ENCODE measurements around the gene ARL8A.
"Not testable (repeated sequence)": the region's sequence is repeated elsewhere in the genome, so short reads cannot be mapped to it uniquely, and the experiment has no call there.

The ARL8A gene

DNA sequence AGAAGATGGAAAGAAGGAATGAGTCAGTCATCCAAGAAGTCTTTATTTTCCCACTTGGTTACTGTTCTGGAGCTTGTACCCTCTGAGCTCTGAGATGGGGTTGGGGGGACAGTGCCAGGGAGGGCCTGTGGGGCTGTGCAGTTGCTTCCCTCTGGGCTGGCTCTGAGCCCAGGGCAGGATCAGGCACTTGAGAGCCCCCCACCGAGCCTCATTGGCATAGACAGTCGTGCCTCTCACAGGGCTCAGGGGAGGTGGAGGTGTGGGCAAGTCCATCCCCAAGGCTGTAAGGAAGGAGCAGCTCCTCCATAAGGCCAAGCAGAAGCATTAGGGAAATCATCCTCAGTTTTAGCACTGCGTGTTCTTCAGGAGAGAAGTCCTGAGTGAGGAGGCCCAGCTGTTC lies 2.5 kb upstream of the ARL8A start:
- H3K4me3 ChIP-seq (ENCODE audit: low read depth, low read length) = no peak overlapping the region
- TF ChIP-seq, protein P1, sequence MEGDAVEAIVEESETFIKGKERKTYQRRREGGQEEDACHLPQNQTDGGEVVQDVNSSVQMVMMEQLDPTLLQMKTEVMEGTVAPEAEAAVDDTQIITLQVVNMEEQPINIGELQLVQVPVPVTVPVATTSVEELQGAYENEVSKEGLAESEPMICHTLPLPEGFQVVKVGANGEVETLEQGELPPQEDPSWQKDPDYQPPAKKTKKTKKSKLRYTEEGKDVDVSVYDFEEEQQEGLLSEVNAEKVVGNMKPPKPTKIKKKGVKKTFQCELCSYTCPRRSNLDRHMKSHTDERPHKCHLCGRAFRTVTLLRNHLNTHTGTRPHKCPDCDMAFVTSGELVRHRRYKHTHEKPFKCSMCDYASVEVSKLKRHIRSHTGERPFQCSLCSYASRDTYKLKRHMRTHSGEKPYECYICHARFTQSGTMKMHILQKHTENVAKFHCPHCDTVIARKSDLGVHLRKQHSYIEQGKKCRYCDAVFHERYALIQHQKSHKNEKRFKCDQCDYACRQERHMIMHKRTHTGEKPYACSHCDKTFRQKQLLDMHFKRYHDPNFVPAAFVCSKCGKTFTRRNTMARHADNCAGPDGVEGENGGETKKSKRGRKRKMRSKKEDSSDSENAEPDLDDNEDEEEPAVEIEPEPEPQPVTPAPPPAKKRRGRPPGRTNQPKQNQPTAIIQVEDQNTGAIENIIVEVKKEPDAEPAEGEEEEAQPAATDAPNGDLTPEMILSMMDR (IDR thresholded peaks at IDR 0.05; ENCODE audit: low read depth, low read length) = no peak

DNA sequence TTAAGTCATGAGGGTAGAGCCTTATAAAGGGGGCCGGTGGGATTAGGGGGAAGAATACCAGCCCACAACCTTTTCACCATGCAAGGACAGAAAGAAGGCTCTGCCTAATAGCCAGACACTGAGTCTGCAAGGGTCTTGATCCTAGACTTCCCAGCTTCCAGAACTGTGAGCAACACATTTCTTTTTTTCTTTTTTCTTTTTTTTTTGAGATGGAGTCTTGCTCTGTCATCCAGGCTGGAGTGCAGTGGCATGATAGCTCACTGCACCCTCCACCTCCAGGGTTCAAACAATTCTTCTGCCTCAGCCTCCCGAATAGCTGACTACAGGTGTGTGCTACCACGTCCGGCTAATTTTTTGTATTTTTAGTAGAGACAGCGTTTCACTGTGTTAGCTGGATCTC lies 1.7 kb upstream of the ARL8A start:
- TF ChIP-seq, protein P1 (IDR thresholded peaks at IDR 0.05; ENCODE audit: low read depth, low read length) = no peak
- H3K4me3 ChIP-seq (ENCODE audit: low read depth, low read length) = no peak overlapping the region

DNA sequence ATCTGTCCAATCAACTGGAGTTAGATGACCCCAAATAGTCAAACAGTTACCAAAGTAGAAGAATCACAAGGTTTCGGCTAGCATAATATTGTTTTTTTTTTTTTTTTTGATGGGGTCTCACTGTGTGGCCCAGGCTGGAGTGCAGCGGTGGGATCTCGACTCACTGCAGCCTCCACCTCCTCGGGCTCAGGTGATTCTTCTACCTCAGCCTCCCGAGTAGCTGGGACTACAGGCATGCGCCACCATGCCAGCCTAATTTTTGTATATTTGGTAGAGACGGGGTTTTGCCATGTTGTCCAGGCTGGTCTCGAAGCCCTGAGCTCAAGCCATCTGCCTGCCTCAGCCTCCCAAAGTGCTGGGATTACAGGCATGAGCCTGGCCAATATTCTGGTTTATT lies 1.2 kb upstream of the ARL8A start:
- not testable (repeated sequence) for H3K4me3 ChIP-seq (ENCODE audit: low read depth, low read length)

DNA sequence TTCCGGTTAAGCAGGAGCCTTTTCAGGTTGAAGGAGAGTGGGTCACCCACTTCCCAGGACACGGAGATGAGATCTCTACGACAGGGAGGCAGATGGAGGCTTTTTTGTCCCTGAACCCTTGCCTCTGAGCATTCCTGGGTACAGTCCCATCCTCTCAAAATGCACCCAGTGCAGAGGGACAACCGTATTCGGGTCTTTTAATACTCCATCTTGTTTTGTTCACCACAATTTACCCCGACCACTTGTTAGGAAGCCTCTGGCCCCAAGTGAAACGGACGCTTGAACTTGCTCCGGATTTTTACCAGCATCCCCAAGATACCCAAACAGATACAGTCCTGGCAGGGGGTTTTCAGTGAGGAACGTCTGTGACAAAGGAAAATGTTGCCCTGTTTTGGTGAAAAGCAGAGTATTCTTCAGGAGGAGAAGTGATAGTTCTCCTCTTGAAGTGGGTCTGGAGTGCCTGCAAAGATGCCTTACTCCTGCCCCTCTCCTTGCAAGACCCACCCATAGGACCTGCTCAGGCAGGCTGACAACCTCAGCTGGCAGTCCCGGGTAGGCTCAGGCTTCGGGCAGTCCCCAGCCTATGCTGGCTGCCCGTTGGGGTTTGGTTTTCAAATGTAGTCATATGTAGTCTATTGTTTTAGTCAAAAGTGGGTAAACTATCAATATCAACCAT lies 669 bp upstream of the ARL8A start:
- TF ChIP-seq, protein P1 (IDR thresholded peaks at IDR 0.05; ENCODE audit: low read depth, low read length) = no peak
- peak overlapping the region; percentile 91 for H3K4me3 ChIP-seq (ENCODE audit: low read depth, low read length)

DNA sequence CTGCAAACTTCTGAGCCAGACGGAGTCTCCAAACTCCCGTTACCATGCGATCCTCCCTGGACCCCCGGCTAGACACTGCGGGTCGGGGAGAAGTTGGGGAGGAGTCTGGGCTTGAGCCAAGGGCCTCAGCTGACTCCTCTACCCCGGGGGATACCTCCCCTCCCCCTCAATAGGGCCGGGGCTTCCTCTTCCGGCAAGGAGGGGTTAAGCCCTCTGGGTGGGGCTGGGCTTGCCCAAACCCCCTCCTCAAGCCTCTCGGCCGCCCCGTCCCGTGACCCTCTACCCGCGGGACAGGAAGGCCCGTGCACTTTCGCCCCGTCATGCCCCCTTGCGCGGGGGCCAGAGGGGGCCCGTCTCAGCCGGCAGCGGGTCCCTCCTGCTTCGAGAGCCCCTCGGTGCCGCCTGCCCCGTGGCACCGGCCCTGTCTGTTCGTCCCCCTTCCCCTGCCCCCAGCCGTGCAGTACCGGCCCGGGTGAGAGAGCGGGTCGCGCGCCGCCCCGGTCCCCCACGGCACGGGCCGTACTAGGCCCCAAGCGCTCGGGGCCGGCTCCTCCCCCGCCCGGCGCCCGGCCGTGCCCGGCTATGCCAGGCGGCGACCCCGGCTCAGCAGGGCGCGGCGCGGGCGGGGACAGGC lies 652 bp downstream of the ARL8A start:
- TF ChIP-seq, protein P1 (IDR thresholded peaks at IDR 0.05; ENCODE audit: low read depth, low read length) = no peak
- peak overlapping the region; percentile 91 for H3K4me3 ChIP-seq (ENCODE audit: low read depth, low read length)

DNA sequence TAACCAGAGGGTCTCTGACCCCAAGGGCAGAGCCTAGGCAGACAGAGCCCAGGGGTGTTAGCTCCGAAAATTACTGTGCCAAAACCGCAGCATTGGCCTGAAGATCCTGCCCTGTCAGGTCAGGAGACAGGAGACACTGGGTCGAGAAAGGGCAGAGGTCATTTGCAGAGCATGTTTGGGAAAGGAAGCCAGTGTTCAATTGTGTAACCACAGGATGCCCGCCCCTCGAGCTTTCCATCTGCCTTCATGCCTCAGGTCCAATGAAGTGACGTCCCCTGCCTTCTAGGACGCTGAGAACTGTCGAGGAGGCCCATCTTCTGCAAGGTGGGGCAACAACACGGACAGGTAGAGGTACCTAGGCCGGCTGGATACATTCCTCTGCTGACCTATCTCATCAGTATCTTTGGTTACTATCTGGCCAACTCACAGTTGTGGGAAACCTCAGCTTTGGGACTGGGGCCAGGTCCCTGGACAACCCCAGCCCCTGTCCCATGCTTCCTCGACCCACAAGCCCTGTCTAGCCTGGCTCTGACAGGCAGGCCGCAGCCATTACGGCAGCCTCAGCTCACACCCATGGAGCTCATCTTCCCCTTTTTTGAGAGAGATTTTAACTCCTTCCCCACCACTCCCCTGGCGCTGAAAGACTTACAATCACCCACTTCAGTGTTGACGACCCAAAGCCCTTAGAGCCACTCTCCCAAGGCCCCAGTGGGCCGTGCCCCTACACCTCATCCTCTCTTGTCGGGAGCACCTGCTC lies 1.3 kb downstream of the ARL8A start:
- TF ChIP-seq, protein P1 (IDR thresholded peaks at IDR 0.05; ENCODE audit: low read depth, low read length) = no peak
- H3K4me3 ChIP-seq (ENCODE audit: low read depth, low read length) = peak overlapping the region; percentile 91

DNA sequence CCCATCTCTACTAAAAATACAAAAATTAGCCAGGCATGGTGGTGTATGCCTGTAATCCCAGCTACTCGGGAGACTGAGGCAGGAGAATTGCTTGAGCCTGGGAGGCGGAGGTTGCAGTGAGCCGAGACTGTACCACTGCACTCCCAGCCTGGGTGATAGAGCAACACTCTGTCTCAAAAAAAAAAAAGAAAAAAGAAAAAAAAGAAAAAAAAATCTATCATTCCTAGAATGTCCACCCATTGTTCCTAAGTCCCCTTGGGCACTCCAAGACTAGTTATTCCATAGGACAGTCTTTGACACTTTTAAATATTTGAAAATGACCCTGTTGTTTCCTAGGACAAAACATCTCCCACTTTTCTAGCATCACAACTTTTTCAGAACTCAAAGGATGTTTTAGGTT lies 3.1 kb downstream of the ARL8A start:
- H3K4me3 ChIP-seq (ENCODE audit: low read depth, low read length) = not testable (repeated sequence)

DNA sequence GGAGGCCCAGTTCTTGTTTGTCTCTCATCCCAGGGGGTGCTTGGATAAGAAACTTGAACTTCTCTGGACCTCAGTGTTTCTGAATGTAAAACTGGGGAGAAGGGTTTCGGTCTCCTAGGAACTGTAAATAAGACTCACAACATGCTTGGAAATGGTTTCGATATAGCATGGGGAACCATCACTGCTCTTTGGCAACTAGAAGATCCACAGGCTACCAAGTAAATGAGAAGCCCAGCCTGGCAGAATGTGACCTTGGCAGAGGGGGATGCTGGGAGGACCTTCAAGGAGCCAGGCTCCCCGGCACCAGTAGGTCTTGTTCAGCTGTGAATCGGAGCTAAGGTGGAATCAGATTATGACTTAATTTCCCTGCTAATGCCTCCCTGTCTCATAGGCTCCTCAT lies 3.7 kb downstream of the ARL8A start:
- TF ChIP-seq, protein P1 (IDR thresholded peaks at IDR 0.05; ENCODE audit: low read depth, low read length) = no peak

More for the DNA sequence above, 3.7 kb downstream of the ARL8A start:
- no peak overlapping the region for H3K4me3 ChIP-seq (ENCODE audit: low read depth, low read length)
